Upper lobe of left lung (tissue), 4 donors: ENCODE measurements around the gene KLHL13.

Experiments
- CTCF ChIP-seq, 6 experiments: fragments of 450-650 bp in 4 of 6; fragments of 200-600 bp in 2 of 6; sonication (generic) in 2 of 6; IDR thresholded peaks; one replicate each; pipeline ENCODE4 v1.5.1; 2016 to 2019; ENCODE audit warnings: antibody characterized with exemption in 6 of 6
- POLR2A ChIP-seq, 4 donors: fragments of 450-650 bp; IDR thresholded peaks; one replicate each; pipeline ENCODE4 v1.5.1; 2016 to 2017; ENCODE audit warnings: antibody characterized with exemption in 4 of 4, mild to moderate bottlenecking in 2 of 4
- POLR2AphosphoS5 ChIP-seq, 2 donors: sonication (generic); formaldehyde crosslinking; IDR thresholded peaks; one replicate each; pipeline ENCODE4 v1.5.1; 2017; ENCODE audit warnings: antibody characterized with exemption in 2 of 2

GRCh38 chrX:118062817-118063615 lies 53.6 kb downstream of the KLHL13 start:
- TF ChIP-seq POLR2A (IDR thresholded peaks at IDR 0.05) (no peak), CTCF (IDR thresholded peaks at IDR 0.05) (no peak), POLR2AphosphoS5 (IDR thresholded peaks at IDR 0.05) (no peak)
